Keratinocyte (primary cell): ENCODE measurements around the gene TUBB. TPM values are rescaled to one million over a fixed set of nuclear protein-coding genes. Genes with fewer than 3 reads are reported as not detected.

Source experiments
- DNase-seq: peaks from one replicate; pipeline ENCODE4 v3.0.0-alpha.2; 2011; ENCODE audit warnings: low read depth, missing footprints, low spot score
- FAIRE-seq: peaks from 2 replicates; lab custom pipeline; 2011; peaks lifted over from hg19 to GRCh38; lab: Jason Lieb, UNC
- H2AFZ ChIP-seq: 2 replicates; pipeline ENCODE4 v1.6.0; 2012; ENCODE audit warnings: low read length, control low read depth, inconsistent platforms; ENCODE audit not compliant: control insufficient read depth
- H3K27ac ChIP-seq: 2 replicates; pipeline ENCODE4 v1.5.1; 2011; ENCODE audit warnings: low read length; ENCODE audit not compliant: control insufficient read depth, insufficient read depth
- H3K27me3 ChIP-seq: 3 replicates; pipeline ENCODE4 v1.6.0; 2011; ENCODE audit warnings: low read length; ENCODE audit not compliant: control insufficient read depth, insufficient read depth; ENCODE audit errors: extremely low read depth
- H3K36me3 ChIP-seq, 2 experiments: 2 replicates in 1 of 2; 3 replicates in 1 of 2; pipeline ENCODE4 v1.5.1; 2011; ENCODE audit warnings: low read length in 2 of 2, mild to moderate bottlenecking in 1 of 2; ENCODE audit not compliant: control insufficient read depth in 2 of 2, insufficient read depth in 2 of 2; ENCODE audit errors: extremely low read depth in 1 of 2
- H3K4me1 ChIP-seq: 3 replicates; pipeline ENCODE4 v1.5.1; 2011; ENCODE audit warnings: low read length; ENCODE audit not compliant: control insufficient read depth, insufficient read depth; ENCODE audit errors: extremely low read depth
- H3K4me2 ChIP-seq: 3 replicates; pipeline ENCODE4 v1.6.0; 2011; ENCODE audit warnings: low read depth, low read length; ENCODE audit not compliant: control insufficient read depth, insufficient read depth; ENCODE audit errors: extremely low read depth
- H3K4me3 ChIP-seq, 3 experiments: fragments of 200-600 bp in 1 of 3; sonication (generic) in 1 of 3; 2 replicates in 2 of 3; 3 replicates in 1 of 3; pipeline ENCODE4 v1.5.1; 2011 to 2016; ENCODE audit warnings: low read length in 3 of 3, mild to moderate bottlenecking in 3 of 3, control low read depth in 2 of 3, inconsistent platforms in 1 of 3, low read depth in 1 of 3, mixed read lengths in 1 of 3, mixed run types in 1 of 3, moderate library complexity in 1 of 3; ENCODE audit not compliant: control insufficient read depth in 2 of 3, insufficient read depth in 2 of 3; ENCODE audit errors: extremely low read depth in 1 of 3
- H3K79me2 ChIP-seq: 2 replicates; pipeline ENCODE4 v1.6.0; 2012; ENCODE audit warnings: low read length; ENCODE audit not compliant: control insufficient read depth, insufficient read depth
- H3K9ac ChIP-seq: 3 replicates; pipeline ENCODE4 v1.6.0; 2011; ENCODE audit warnings: low read length; ENCODE audit not compliant: control insufficient read depth, insufficient read depth; ENCODE audit errors: extremely low read depth
- H3K9me1 ChIP-seq: 3 replicates; pipeline ENCODE4 v1.6.0; 2011; ENCODE audit warnings: low read length; ENCODE audit not compliant: control insufficient read depth, insufficient read depth; ENCODE audit errors: extremely low read depth
- H3K9me3 ChIP-seq: 2 replicates; pipeline ENCODE4 v1.5.1; 2012; ENCODE audit warnings: low read depth, low read length; ENCODE audit not compliant: control insufficient read depth
- H4K20me1 ChIP-seq: 3 replicates; pipeline ENCODE4 v1.6.0; 2011; ENCODE audit warnings: low read length; ENCODE audit not compliant: control insufficient read depth, insufficient read depth; ENCODE audit errors: extremely low read depth
- CTCF ChIP-seq, 3 experiments: IDR thresholded peaks in 1 of 3; conservative IDR thresholded peaks in 1 of 3; optimal IDR thresholded peaks in 1 of 3; 2 replicates in 2 of 3; 3 replicates in 1 of 3; pipeline versions ENCODE3 to v1.5.1; 2011; ENCODE audit warnings: low read length in 3 of 3, mild to moderate bottlenecking in 3 of 3, moderate library complexity in 2 of 3, control low read depth in 1 of 3, inconsistent platforms in 1 of 3; ENCODE audit not compliant: insufficient read depth in 2 of 3; ENCODE audit errors: extremely low read depth in 1 of 3
- EZH2 ChIP-seq: IDR thresholded peaks from one replicate; pipeline ENCODE4 v1.6.1; 2012; ENCODE audit warnings: inconsistent platforms, mild to moderate bottlenecking, low read length, moderate library complexity
- dilution Hi-C: fragments of 300-500 bp; cut with MboI; formaldehyde crosslinking; loops from one replicate; pipeline ENCODE4 v1.7.0; 2020; ENCODE audit warnings: low sequenced_read_pairs; ENCODE audit not compliant: extremely low pct_ligation_motif_present
- polyA plus RNA-seq, 5 experiments: library from polyadenylated mRNA; depleted of rRNA in 3 of 5; stranded (reverse) in 3 of 5; stranded (forward) in 1 of 5; unstranded in 1 of 5; fragments of >200 nt; gene quantifications; 1 replicate in 1 of 5; 2 replicates in 3 of 5; 3 replicates in 1 of 5; pipeline versions ENCODE4 v1.2.1 to v1.2.3, GENCODE V29; 2011 to 2012; ENCODE audit warnings: missing spikeins in 2 of 5, low read depth in 1 of 5, low replicate concordance in 1 of 5

Gene TUBB
- polyA plus RNA-seq, 1 donor (not counting 4 experiments of a cell fraction or from before 2014, with no cell fraction given): 1,159 TPM

GRCh38 chr6:30687659-30688431, 32.3 kb upstream of the TUBB start:
- Histone ChIP-seq H3K27me3 (no peaks in the 10 kb centered on the region), H3K9me1 (no peaks in the 10 kb centered on the region), H3K79me2 (peaks cover 63% of the 10 kb centered on the region), H3K9ac (peak overlapping the region; percentile 97), H3K4me1 (peaks cover 35% of the 10 kb centered on the region), H2AFZ (no peak overlapping the region), H3K36me3 (peaks cover 7 to 23% of the 10 kb centered on the region in 2 experiments), H4K20me1 (no peaks in the 10 kb centered on the region), H3K4me2 (peak overlapping the region; percentile 98), H3K27ac (peak overlapping the region; percentile 94), H3K4me3 (peak overlapping the region; percentile 82 to 90 (median 87)), H3K9me3 (no peaks in the 10 kb centered on the region)
- TF ChIP-seq CTCF (optimal IDR thresholded peaks at IDR 0.05 in 1 of 3, IDR thresholded peaks at IDR 0.05 in 1 of 3, conservative IDR thresholded peaks at IDR 0.05 in 1 of 3; ENCODE audit: extremely low read depth in 1 of 3, insufficient read depth in 2 of 3, low read length in 3 of 3) (peak in 1 of 3 experiments; percentile 30), EZH2 (no peak)
- FAIRE-seq (no peak), DNase-seq (no peak)
- dilution Hi-C loops: no loop called here

DNA sequence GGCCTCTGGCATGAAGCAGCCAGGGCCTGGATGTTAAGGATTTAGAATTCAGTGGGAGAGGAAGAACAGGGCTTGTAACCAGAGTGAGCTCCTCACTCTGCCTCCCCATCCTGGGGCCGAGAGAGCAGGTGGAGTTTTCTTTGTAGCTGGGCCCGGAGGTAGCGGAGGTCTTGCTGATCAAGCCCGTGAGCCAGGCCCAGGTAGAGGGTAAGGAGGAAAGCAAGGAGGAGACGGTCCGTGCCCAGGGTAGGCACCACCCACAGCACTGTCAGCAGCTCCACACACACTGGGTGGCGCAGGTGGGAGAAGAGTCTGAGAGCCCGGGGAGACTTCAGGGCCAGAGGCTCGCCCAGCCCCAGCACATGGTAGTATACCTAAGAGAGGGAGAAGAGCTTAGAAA, 31.6 kb upstream of the TUBB start:
- FAIRE-seq (no peak), DNase-seq (no peak)
- TF ChIP-seq CTCF (optimal IDR thresholded peaks at IDR 0.05 in 1 of 3, IDR thresholded peaks at IDR 0.05 in 1 of 3, conservative IDR thresholded peaks at IDR 0.05 in 1 of 3; ENCODE audit: extremely low read depth in 1 of 3, insufficient read depth in 2 of 3, low read length in 3 of 3): peak in 1 of 3 experiments; percentile 7
- TF ChIP-seq EZH2: no peak
- Histone ChIP-seq H3K4me1 (peaks cover 33% of the 10 kb centered on the region), H2AFZ (no peak overlapping the region), H3K4me2 (peak overlapping the region; percentile 98), H4K20me1 (no peaks in the 10 kb centered on the region), H3K9me3 (no peaks in the 10 kb centered on the region), H3K27me3 (no peaks in the 10 kb centered on the region), H3K79me2 (peaks cover 56% of the 10 kb centered on the region), H3K36me3 (peaks cover 4 to 16% of the 10 kb centered on the region in 2 experiments), H3K9me1 (no peaks in the 10 kb centered on the region), H3K27ac (peak overlapping the region; percentile 94), H3K9ac (peak overlapping the region; percentile 97), H3K4me3 (peak overlapping the region; percentile 82 to 90 (median 87))
- dilution Hi-C loops: no loop called here
